ENCODE results near the gene WDR82.

WDR82 gene

GRCh38 chr3:52232279-52233107 is 46.0 kb downstream of the WDR82 start:
- H3K4me3 ChIP-seq (replicated peaks; ENCODE audit: low read depth, low read length) = no peak overlapping the region
- DNase-seq (ENCODE audit: extremely low read depth, low read depth) = no peak
- peak; percentile 17 for TF ChIP-seq CTCF (IDR thresholded peaks at IDR 0.05; ENCODE audit: low read depth, low read length, missing control alignments)

- TF ChIP-seq CTCF (IDR thresholded peaks at IDR 0.05; ENCODE audit: low read depth, low read length, missing control alignments) = peak; percentile 93
- no peak for DNase-seq (ENCODE audit: extremely low read depth, low read depth)
- no peak overlapping the region for H3K4me3 ChIP-seq (replicated peaks; ENCODE audit: low read depth, low read length)
Observed at GRCh38 chr3:52231502-52232278, 46.8 kb downstream of the WDR82 start.

- DNase-seq (ENCODE audit: extremely low read depth, low read depth) = no peak
- no peak for TF ChIP-seq CTCF (IDR thresholded peaks at IDR 0.05; ENCODE audit: low read depth, low read length, missing control alignments)
- no peak overlapping the region for H3K4me3 ChIP-seq (replicated peaks; ENCODE audit: low read depth, low read length)
Observed at GRCh38 chr3:52230889-52231499, 47.5 kb downstream of the WDR82 start.

- DNase-seq (ENCODE audit: extremely low read depth, low read depth) = no peak
- no peak for TF ChIP-seq CTCF (IDR thresholded peaks at IDR 0.05; ENCODE audit: low read depth, low read length, missing control alignments)
- no peak overlapping the region for H3K4me3 ChIP-seq (replicated peaks; ENCODE audit: low read depth, low read length)
Observed at GRCh38 chr3:52230461-52230860, 48.0 kb downstream of the WDR82 start.

GRCh38 chr3:52229656-52230055 is 48.8 kb downstream of the WDR82 start:
- no peak for DNase-seq (ENCODE audit: extremely low read depth, low read depth)
- no peak for TF ChIP-seq CTCF (IDR thresholded peaks at IDR 0.05; ENCODE audit: low read depth, low read length, missing control alignments)
- H3K4me3 ChIP-seq (replicated peaks; ENCODE audit: low read depth, low read length) = no peak overlapping the region

- TF ChIP-seq CTCF (IDR thresholded peaks at IDR 0.05; ENCODE audit: low read depth, low read length, missing control alignments) = no peak
- H3K4me3 ChIP-seq (replicated peaks; ENCODE audit: low read depth, low read length) = no peak overlapping the region
- DNase-seq (ENCODE audit: extremely low read depth, low read depth) = no peak
Observed at GRCh38 chr3:52228751-52229291, 49.6 kb downstream of the WDR82 start.

Measured in HFF-Myc (cell line).